Calu3 (cell line): ENCODE data around the gene UCN3. TPM values are rescaled to one million over a fixed set of nuclear protein-coding genes. Genes with fewer than 3 reads are reported as not detected.

Experiments
- BruUV-seq: library from RNA; stranded (reverse); fragments of 400-500 nt; replicated peaks from 2 replicates; lab custom pipeline; 2021; lab: Mats Ljungman, UMichigan
- CTCF ChIA-PET: fragments of 300-600 bp; sonication (Branson Sonifier 250); formaldehyde crosslinking; loops from one replicate; lab custom pipeline; 2022; ENCODE audit warnings: antibody characterized with exemption; lab: Charles Lee
- DNase-seq: peaks from one replicate; pipeline ENCODE4 v3.0.0; 2022
- H3K27ac Mint-ChIP-seq: one replicate; pipeline ENCODE4 v1.8.0; 2022; ENCODE audit warnings: mixed read lengths; ENCODE audit not compliant: unreplicated experiment
- H3K27me3 Mint-ChIP-seq: one replicate; pipeline ENCODE4 v1.8.0; 2022; ENCODE audit warnings: mixed read lengths; ENCODE audit not compliant: unreplicated experiment
- H3K36me3 Mint-ChIP-seq: one replicate; pipeline ENCODE4 v1.8.0; 2022; ENCODE audit warnings: mild to moderate bottlenecking, moderate library complexity, mixed read lengths; ENCODE audit not compliant: insufficient read depth, unreplicated experiment
- H3K4me1 Mint-ChIP-seq: one replicate; pipeline ENCODE4 v1.8.0; 2022; ENCODE audit warnings: mild to moderate bottlenecking, low read depth, mixed read lengths; ENCODE audit not compliant: unreplicated experiment
- H3K4me3 Mint-ChIP-seq: one replicate; pipeline ENCODE4 v1.8.0; 2022; ENCODE audit warnings: mild to moderate bottlenecking, low read depth, moderate library complexity, mixed read lengths; ENCODE audit not compliant: unreplicated experiment
- H3K9me3 Mint-ChIP-seq: one replicate; pipeline ENCODE4 v1.8.0; 2022; ENCODE audit warnings: low read depth, mixed read lengths; ENCODE audit not compliant: unreplicated experiment
- CTCF ChIP-seq: fragments of 200-600 bp; IDR thresholded peaks from one replicate; pipeline ENCODE4 v1.8.0; 2022; ENCODE audit warnings: antibody characterized with exemption; ENCODE audit not compliant: unreplicated experiment
- intact Hi-C: fragments of 100-400 bp; cut with micrococcal nuclease; formaldehyde crosslinking; loops from one replicate; pipeline ENCODE4 v1.10.0; 2022; ENCODE audit not compliant: unreplicated experiment
- total RNA-seq: library from RNA; stranded (reverse); gene quantifications from 2 replicates; pipeline ENCODE4 v1.2.3, GENCODE V29; 2022

The UCN3 gene
- total RNA-seq, 1 experiment from 2014 or later = not detected

- no peak for DNase-seq
- no peak overlapping the region for H3K27ac Mint-ChIP-seq
- H3K27me3 Mint-ChIP-seq = no peaks in the 10 kb centered on the region
- H3K36me3 Mint-ChIP-seq = no peaks in the 10 kb centered on the region
- no peaks in the 10 kb centered on the region for H3K9me3 Mint-ChIP-seq
- H3K4me3 Mint-ChIP-seq = no peak overlapping the region
- CTCF ChIA-PET = no interaction called here
- TF ChIP-seq CTCF = no peak
- H3K4me1 Mint-ChIP-seq = no peaks in the 10 kb centered on the region
- intact Hi-C loops = no loop called here
- BruUV-seq = no TSS peak
These were observed 34.6 kb downstream of the UCN3 start for GRCh38 chr10:5399332-5399731.

- TF ChIP-seq CTCF = no peak
- H3K4me1 Mint-ChIP-seq = no peaks in the 10 kb centered on the region
- BruUV-seq = no TSS peak
- no peaks in the 10 kb centered on the region for H3K27me3 Mint-ChIP-seq
- H3K36me3 Mint-ChIP-seq = no peaks in the 10 kb centered on the region
- no peak for DNase-seq
- intact Hi-C loops = no loop called here
- no peak overlapping the region for H3K4me3 Mint-ChIP-seq
- CTCF ChIA-PET = no interaction called here
- no peaks in the 10 kb centered on the region for H3K9me3 Mint-ChIP-seq
- no peak overlapping the region for H3K27ac Mint-ChIP-seq
These were observed 35.9 kb downstream of the UCN3 start for GRCh38 chr10:5400468-5401240.

- Mint-ChIP-seq H3K27ac (no peak overlapping the region), H3K36me3 (no peaks in the 10 kb centered on the region), H3K4me1 (no peaks in the 10 kb centered on the region), H3K27me3 (no peaks in the 10 kb centered on the region), H3K4me3 (no peak overlapping the region), H3K9me3 (no peaks in the 10 kb centered on the region)
- no TSS peak for BruUV-seq
- no peak for DNase-seq
- intact Hi-C loops = no loop called here
- CTCF ChIA-PET = no interaction called here
- TF ChIP-seq CTCF = no peak
These were observed 38.0 kb downstream of the UCN3 start for GRCh38 chr10:5402798-5403197.

GRCh38 chr10:5404208-5405041, 39.7 kb downstream of the UCN3 start, which contains the start of gene TUBAL3:
TSS of gene TUBAL3 (minus strand) at chr10:5404828. CDS start at chr10:5404792, 36 bp downstream.
- H3K27me3 Mint-ChIP-seq = no peaks in the 10 kb centered on the region
- TF ChIP-seq CTCF = no peak
- intact Hi-C loops = no loop called here
- DNase-seq = no peak
- CTCF ChIA-PET = no interaction called here
- no peaks in the 10 kb centered on the region for H3K36me3 Mint-ChIP-seq
- no TSS peak for BruUV-seq
- no peaks in the 10 kb centered on the region for H3K9me3 Mint-ChIP-seq
- H3K4me1 Mint-ChIP-seq = no peaks in the 10 kb centered on the region
- H3K27ac Mint-ChIP-seq = no peak within 1 kb of the TSS
- no peak within 1 kb of the TSS for H3K4me3 Mint-ChIP-seq
